Measurements from ENCODE around the gene ZBTB16.

DNA sequence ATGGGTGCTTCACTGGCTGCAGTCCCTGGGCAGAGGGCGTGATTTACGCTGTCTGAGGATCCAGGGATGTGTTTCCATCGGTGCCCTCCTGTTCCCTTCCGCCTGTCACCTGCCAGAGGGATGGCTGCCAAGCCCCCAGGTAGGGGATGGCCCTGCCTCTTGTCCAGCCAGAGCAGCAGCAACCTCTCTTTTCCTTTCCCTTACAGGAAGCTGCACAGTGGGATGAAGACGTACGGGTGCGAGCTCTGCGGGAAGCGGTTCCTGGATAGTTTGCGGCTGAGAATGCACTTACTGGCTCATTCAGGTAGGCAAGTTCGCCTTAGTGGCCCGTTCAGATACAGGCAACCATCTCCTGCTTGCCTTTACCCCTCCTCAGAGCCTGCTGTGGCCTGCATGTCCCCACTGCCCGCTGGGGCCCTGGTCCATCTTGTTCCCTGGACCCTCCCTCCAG lies 96.6 kb downstream of the ZBTB16 start:
- TF ChIP-seq, protein P1, sequence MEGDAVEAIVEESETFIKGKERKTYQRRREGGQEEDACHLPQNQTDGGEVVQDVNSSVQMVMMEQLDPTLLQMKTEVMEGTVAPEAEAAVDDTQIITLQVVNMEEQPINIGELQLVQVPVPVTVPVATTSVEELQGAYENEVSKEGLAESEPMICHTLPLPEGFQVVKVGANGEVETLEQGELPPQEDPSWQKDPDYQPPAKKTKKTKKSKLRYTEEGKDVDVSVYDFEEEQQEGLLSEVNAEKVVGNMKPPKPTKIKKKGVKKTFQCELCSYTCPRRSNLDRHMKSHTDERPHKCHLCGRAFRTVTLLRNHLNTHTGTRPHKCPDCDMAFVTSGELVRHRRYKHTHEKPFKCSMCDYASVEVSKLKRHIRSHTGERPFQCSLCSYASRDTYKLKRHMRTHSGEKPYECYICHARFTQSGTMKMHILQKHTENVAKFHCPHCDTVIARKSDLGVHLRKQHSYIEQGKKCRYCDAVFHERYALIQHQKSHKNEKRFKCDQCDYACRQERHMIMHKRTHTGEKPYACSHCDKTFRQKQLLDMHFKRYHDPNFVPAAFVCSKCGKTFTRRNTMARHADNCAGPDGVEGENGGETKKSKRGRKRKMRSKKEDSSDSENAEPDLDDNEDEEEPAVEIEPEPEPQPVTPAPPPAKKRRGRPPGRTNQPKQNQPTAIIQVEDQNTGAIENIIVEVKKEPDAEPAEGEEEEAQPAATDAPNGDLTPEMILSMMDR (IDR thresholded peaks at IDR 0.05) = no peak
- TF ChIP-seq POLR2A (IDR thresholded peaks at IDR 0.05) = no peak

Data from esophagus squamous epithelium (tissue), 4 donors.